Stimulated activated CD4-positive, alpha-beta T cell treated with anti-CD3 and anti-CD28 coated beads, Interleukin-2, amount 100 ng/mL, for 4 hours (primary cell): ENCODE results near the gene E4F1.

Experiments
- DNase-seq: peaks from one replicate; pipeline ENCODE4 v3.0.0-alpha.2; 2020; ENCODE audit warnings: low read depth

The E4F1 gene

GRCh38 chr16:2223221-2223941 is at the start of gene E4F1:
Gene E4F1, plus strand, starts transcription at chr16:2223591. Its CDS starts 23 bp downstream, at chr16:2223614.
- peak; percentile 98 for DNase-seq

- DNase-seq = no peak
These were observed 49.5 kb upstream of the E4F1 start for GRCh38 chr16:2173916-2174315.

- no peak for DNase-seq
These were observed 48.8 kb upstream of the E4F1 start for GRCh38 chr16:2174396-2175131.

- no peak for DNase-seq
These were observed 47.9 kb upstream of the E4F1 start for GRCh38 chr16:2175454-2175853.

- DNase-seq = no peak
These were observed 47.3 kb upstream of the E4F1 start for GRCh38 chr16:2176047-2176446.

- no peak for DNase-seq
These were observed 46.3 kb upstream of the E4F1 start for GRCh38 chr16:2177101-2177500.

- no peak for DNase-seq
These were observed 45.8 kb upstream of the E4F1 start for GRCh38 chr16:2177561-2177960.

GRCh38 chr16:2178321-2179106 is 44.9 kb upstream of the E4F1 start:
- DNase-seq = no peak

GRCh38 chr16:2179107-2179501 is 44.3 kb upstream of the E4F1 start:
- no peak for DNase-seq

- DNase-seq = no peak
These were observed 43.8 kb upstream of the E4F1 start for GRCh38 chr16:2179576-2179975.

GRCh38 chr16:2180461-2180860 is 42.9 kb upstream of the E4F1 start:
- no peak for DNase-seq

GRCh38 chr16:2180962-2181923 is 42.1 kb upstream of the E4F1 start:
- no peak for DNase-seq

- no peak for DNase-seq
These were observed 41.4 kb upstream of the E4F1 start for GRCh38 chr16:2181952-2182351.

- no peak for DNase-seq
These were observed 39.7 kb upstream of the E4F1 start for GRCh38 chr16:2183671-2184070.

GRCh38 chr16:2184346-2184745 is 39.0 kb upstream of the E4F1 start:
- DNase-seq = no peak

- no peak for DNase-seq
These were observed 38.4 kb upstream of the E4F1 start for GRCh38 chr16:2184962-2185361.

GRCh38 chr16:2186064-2186463 is 37.3 kb upstream of the E4F1 start:
- no peak for DNase-seq

- DNase-seq = no peak
These were observed 36.9 kb upstream of the E4F1 start for GRCh38 chr16:2186505-2186904.

GRCh38 chr16:2187212-2187611 is 36.2 kb upstream of the E4F1 start:
- no peak for DNase-seq

GRCh38 chr16:2188395-2188794 is 35.0 kb upstream of the E4F1 start:
- no peak for DNase-seq

GRCh38 chr16:2189252-2189893 is 34.0 kb upstream of the E4F1 start:
- DNase-seq = no peak
